HL-60 (cell line): ENCODE measurements around the gene PDXK.

Experiments
- GABPA ChIP-seq: IDR thresholded peaks from 2 replicates; pipeline ENCODE4 v1.6.1; 2012; ENCODE audit warnings: low read depth
- POLR2AphosphoS5 ChIP-seq: IDR thresholded peaks from 2 replicates; pipeline ENCODE4 v1.6.1; 2012; ENCODE audit warnings: low read depth
- SPI1 ChIP-seq: IDR thresholded peaks from 2 replicates; pipeline ENCODE4 v1.6.1; 2012; ENCODE audit warnings: low read depth, mild to moderate bottlenecking, borderline replicate concordance
- TF ChIP-seq, protein P1 (sequence below): IDR thresholded peaks from one replicate; pipeline ENCODE4 v1.5.1; 2011; ENCODE audit warnings: low read length, control low read depth, inconsistent platforms; ENCODE audit not compliant: insufficient read depth
- TF ChIP-seq, protein P2 (sequence below): IDR thresholded peaks from 2 replicates; pipeline ENCODE4 v1.6.1; 2012; ENCODE audit warnings: low read depth; ENCODE audit not compliant: insufficient replicate concordance

DNA sequence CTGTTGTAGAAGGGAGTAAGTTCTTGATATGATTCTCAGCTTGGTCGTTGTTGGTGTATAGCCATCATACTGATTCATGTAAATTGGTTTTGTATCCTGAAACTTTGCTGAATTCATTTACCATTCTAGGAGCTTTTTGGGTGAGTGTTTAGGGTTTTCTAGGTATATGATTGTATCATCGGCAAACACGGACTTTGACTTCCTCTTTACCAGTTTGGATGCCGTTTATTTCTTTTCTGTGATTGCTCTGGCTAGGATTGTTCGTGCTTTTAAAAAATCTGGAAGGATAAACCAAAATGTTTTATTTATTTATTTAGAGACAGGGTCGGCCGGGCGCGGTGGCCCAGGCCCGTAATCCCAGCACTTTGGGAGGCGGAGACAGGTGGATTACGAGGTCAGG lies 39.0 kb upstream of the PDXK start:
- TF ChIP-seq, protein P1, sequence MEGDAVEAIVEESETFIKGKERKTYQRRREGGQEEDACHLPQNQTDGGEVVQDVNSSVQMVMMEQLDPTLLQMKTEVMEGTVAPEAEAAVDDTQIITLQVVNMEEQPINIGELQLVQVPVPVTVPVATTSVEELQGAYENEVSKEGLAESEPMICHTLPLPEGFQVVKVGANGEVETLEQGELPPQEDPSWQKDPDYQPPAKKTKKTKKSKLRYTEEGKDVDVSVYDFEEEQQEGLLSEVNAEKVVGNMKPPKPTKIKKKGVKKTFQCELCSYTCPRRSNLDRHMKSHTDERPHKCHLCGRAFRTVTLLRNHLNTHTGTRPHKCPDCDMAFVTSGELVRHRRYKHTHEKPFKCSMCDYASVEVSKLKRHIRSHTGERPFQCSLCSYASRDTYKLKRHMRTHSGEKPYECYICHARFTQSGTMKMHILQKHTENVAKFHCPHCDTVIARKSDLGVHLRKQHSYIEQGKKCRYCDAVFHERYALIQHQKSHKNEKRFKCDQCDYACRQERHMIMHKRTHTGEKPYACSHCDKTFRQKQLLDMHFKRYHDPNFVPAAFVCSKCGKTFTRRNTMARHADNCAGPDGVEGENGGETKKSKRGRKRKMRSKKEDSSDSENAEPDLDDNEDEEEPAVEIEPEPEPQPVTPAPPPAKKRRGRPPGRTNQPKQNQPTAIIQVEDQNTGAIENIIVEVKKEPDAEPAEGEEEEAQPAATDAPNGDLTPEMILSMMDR: no peak
- TF ChIP-seq POLR2AphosphoS5 (no peak), GABPA (no peak), SPI1 (no peak)
- TF ChIP-seq, protein P2, sequence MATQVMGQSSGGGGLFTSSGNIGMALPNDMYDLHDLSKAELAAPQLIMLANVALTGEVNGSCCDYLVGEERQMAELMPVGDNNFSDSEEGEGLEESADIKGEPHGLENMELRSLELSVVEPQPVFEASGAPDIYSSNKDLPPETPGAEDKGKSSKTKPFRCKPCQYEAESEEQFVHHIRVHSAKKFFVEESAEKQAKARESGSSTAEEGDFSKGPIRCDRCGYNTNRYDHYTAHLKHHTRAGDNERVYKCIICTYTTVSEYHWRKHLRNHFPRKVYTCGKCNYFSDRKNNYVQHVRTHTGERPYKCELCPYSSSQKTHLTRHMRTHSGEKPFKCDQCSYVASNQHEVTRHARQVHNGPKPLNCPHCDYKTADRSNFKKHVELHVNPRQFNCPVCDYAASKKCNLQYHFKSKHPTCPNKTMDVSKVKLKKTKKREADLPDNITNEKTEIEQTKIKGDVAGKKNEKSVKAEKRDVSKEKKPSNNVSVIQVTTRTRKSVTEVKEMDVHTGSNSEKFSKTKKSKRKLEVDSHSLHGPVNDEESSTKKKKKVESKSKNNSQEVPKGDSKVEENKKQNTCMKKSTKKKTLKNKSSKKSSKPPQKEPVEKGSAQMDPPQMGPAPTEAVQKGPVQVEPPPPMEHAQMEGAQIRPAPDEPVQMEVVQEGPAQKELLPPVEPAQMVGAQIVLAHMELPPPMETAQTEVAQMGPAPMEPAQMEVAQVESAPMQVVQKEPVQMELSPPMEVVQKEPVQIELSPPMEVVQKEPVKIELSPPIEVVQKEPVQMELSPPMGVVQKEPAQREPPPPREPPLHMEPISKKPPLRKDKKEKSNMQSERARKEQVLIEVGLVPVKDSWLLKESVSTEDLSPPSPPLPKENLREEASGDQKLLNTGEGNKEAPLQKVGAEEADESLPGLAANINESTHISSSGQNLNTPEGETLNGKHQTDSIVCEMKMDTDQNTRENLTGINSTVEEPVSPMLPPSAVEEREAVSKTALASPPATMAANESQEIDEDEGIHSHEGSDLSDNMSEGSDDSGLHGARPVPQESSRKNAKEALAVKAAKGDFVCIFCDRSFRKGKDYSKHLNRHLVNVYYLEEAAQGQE: no peak
